GM12875 (cell line): Measurements from ENCODE around the gene BLOC1S5.

Experiments
- H3K4me3 ChIP-seq: one replicate; pipeline ENCODE4 v1.5.1; 2011; ENCODE audit warnings: low read depth, low read length, control low read depth
- TF ChIP-seq, protein P1 (sequence below): IDR thresholded peaks from 2 replicates; pipeline ENCODE4 v1.5.1; 2011; ENCODE audit warnings: low read depth, mild to moderate bottlenecking, control low read depth, inconsistent platforms, low read length, moderate library complexity, borderline replicate concordance; ENCODE audit not compliant: insufficient read depth

Gene BLOC1S5

DNA sequence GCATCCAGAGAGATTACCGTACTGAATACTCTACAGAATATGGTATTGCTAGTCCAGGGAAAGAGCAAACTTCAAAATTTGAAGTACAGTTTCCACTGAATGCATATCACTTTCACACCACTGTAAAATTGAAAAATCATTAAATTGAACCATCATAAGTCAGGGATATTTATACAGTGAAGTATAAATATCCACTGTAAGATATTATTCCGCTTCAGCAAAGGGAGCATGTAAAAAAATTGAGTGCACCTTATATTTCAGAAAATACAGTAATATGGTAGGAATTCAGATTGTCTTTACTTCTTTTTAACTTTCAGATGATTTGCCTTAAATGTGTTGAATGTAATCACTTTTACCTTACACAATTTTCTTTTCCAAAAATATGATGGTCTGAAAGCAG lies 92.7 kb downstream of the BLOC1S5 start:
- H3K4me3 ChIP-seq: no peak overlapping the region
- TF ChIP-seq, protein P1, sequence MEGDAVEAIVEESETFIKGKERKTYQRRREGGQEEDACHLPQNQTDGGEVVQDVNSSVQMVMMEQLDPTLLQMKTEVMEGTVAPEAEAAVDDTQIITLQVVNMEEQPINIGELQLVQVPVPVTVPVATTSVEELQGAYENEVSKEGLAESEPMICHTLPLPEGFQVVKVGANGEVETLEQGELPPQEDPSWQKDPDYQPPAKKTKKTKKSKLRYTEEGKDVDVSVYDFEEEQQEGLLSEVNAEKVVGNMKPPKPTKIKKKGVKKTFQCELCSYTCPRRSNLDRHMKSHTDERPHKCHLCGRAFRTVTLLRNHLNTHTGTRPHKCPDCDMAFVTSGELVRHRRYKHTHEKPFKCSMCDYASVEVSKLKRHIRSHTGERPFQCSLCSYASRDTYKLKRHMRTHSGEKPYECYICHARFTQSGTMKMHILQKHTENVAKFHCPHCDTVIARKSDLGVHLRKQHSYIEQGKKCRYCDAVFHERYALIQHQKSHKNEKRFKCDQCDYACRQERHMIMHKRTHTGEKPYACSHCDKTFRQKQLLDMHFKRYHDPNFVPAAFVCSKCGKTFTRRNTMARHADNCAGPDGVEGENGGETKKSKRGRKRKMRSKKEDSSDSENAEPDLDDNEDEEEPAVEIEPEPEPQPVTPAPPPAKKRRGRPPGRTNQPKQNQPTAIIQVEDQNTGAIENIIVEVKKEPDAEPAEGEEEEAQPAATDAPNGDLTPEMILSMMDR: no peak

DNA sequence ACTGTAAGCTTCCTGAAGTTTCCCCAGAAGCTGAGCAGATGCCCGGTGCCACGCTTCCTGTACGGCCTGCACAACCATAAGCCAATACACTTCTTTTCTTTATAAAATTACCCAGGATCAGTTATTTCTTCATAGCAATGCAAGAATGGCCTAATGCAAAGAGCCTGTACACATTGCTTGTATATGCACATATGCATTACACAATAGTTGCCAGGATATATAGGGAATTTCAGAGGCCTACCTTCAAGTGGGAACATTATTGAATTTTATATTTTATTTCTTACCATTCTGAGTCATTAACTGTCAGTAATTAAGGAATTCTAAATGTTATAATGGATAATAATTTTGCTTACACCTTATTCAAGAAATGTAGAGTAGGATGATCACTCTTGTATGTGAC lies 93.6 kb downstream of the BLOC1S5 start:
- TF ChIP-seq, protein P1: no peak
- H3K4me3 ChIP-seq: no peak overlapping the region
